ENCODE data around the gene MIA2. TPM values are rescaled to one million over a fixed set of nuclear protein-coding genes. Genes with fewer than 3 reads are reported as not detected.

MIA2 gene, protein sequence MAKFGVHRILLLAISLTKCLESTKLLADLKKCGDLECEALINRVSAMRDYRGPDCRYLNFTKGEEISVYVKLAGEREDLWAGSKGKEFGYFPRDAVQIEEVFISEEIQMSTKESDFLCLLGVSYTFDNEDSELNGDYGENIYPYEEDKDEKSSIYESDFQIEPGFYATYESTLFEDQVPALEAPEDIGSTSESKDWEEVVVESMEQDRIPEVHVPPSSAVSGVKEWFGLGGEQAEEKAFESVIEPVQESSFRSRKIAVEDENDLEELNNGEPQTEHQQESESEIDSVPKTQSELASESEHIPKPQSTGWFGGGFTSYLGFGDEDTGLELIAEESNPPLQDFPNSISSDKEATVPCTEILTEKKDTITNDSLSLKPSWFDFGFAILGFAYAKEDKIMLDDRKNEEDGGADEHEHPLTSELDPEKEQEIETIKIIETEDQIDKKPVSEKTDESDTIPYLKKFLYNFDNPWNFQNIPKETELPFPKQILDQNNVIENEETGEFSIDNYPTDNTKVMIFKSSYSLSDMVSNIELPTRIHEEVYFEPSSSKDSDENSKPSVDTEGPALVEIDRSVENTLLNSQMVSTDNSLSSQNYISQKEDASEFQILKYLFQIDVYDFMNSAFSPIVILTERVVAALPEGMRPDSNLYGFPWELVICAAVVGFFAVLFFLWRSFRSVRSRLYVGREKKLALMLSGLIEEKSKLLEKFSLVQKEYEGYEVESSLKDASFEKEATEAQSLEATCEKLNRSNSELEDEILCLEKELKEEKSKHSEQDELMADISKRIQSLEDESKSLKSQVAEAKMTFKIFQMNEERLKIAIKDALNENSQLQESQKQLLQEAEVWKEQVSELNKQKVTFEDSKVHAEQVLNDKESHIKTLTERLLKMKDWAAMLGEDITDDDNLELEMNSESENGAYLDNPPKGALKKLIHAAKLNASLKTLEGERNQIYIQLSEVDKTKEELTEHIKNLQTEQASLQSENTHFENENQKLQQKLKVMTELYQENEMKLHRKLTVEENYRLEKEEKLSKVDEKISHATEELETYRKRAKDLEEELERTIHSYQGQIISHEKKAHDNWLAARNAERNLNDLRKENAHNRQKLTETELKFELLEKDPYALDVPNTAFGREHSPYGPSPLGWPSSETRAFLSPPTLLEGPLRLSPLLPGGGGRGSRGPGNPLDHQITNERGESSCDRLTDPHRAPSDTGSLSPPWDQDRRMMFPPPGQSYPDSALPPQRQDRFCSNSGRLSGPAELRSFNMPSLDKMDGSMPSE (N-terminal part only)
- total RNA-seq, result 10 to 100 TPM; 58.7 to 90.8 (median 73.6) TPM
- long read RNA-seq, partial matches to known transcripts, result 9 of 15 reads
- long read RNA-seq, other reads (novel, unspliced or antisense), result 6 of 15 reads

- Histone ChIP-seq H3K36me3 (no peaks in the 10 kb centered on the region), H3K9me3 (no peaks in the 10 kb centered on the region), H3K4me3 (peak within 1 kb of the TSS; percentile 21 to 58 (median 52)), H3K27me3 (no peaks in the 10 kb centered on the region), H3K27ac (peak within 1 kb of the TSS; percentile 52 to 80 (median 80)), H3K4me1 (peaks cover 0 to 30% (median 9%) of the 10 kb centered on the region in 4 donors)
- intact Hi-C loops (cut with DNase I), result no loop called here
- no peak for TF ChIP-seq CTCF (IDR thresholded peaks at IDR 0.05)
- TF ChIP-seq POLR2A (IDR thresholded peaks at IDR 0.05), result no peak
- DNase-seq, result no peak
- 23% methylated on average over 7 of the region's 7 CpGs for WGBS (ENCODE audit: insufficient coverage, low coverage, low lambda C conversion rate, missing lambda C conversion rate)
- ATAC-seq, result peak; percentile 74 to 84 (median 80)
Measured at GRCh38 chr14:39233680-39234326, at the start of gene MIA2. TSS of gene MIA2 (plus strand) at chr14:39233915. CDS start at chr14:39234115, 200 bp downstream.

DNA sequence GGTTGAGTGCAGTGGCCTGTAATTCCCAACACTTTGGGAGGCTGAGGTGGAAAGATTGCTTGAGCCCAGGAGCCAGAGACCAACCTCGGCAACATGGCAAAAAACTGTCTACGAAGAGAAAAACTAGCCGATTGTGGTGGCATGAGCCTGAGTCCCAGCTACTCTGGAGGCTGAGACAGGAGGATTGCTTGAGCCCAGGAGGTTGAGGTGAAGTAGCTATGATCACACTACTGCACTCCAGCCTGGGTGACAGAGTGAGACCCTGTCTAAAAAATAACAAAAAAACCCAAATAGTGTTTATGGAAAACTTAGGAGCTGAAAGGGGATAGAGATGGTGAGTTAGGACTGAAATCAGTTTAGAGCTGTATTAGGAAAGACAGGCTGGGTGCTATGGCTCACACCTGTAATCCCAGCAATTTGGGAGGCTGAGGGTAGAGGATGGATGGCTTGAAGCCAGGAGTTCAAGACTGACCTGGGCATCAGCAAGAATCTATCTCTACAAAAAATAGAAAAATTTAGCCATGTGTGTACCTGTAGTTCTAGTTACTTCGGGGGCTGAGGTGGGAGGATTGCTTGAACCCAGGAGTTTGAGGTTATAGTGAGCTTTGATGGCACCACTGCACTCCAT lies 49.0 kb upstream of the MIA2 start:
- peaks cover 11 to 49% (median 30%) of the 10 kb centered on the region in 4 donors for H3K36me3 ChIP-seq
- no peak overlapping the region for H3K27ac ChIP-seq
- 100% methylated on average over 4 of the region's 4 CpGs for WGBS (ENCODE audit: insufficient coverage, low coverage, low lambda C conversion rate, missing lambda C conversion rate)
- no peaks in the 10 kb centered on the region for H3K9me3 ChIP-seq
- ATAC-seq, result no peak
- H3K27me3 ChIP-seq, result no peaks in the 10 kb centered on the region
- DNase-seq, result no peak
- intact Hi-C loops (cut with DNase I), result no loop called here
- TF ChIP-seq POLR2A (IDR thresholded peaks at IDR 0.05), result no peak
- no peak for TF ChIP-seq CTCF (IDR thresholded peaks at IDR 0.05)
- no peak overlapping the region for H3K4me3 ChIP-seq
- no peaks in the 10 kb centered on the region for H3K4me1 ChIP-seq

DNA sequence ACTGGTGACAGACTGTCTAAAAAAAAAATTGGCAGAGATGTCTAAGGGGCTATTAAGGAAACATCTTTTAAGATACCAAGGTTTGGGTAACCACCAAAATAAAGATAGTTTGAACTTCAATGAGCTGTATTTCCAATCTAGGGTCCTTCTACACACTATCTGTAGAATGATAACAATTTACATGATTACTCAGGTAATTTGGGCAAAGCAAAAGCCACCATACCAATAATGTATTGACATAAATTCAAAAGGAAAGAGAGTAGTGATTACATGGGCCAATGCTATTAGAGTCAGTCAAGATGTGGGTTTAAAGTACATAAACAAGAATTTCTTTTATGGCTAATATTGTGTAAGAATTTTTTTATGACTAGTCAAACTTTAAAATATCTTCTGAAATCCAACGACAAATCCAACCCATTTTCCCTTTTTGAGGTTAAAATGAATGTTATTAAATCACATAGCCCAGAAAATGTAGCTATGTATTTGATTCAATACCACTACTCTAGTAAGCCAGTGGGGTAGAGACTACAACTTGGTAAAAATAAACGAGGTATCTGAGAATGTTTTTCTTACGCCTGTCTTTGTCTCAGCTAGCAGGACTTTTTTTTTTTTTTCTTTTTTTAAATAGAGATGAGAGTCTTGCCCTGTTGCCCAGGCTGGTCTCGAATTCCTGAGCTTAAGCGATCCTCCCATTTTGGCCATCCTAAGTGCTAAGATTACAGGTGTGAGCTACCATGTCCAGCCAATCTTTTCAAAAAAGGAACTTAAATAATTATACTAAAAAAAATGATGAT lies 48.3 kb upstream of the MIA2 start:
- H3K27me3 ChIP-seq, result no peaks in the 10 kb centered on the region

More for the DNA sequence above, 48.3 kb upstream of the MIA2 start:
- WGBS (ENCODE audit: insufficient coverage, low coverage, low lambda C conversion rate, missing lambda C conversion rate), result 91% methylated on average over 5 of the region's 5 CpGs
- intact Hi-C loops (cut with DNase I), result no loop called here
- no peak for TF ChIP-seq POLR2A (IDR thresholded peaks at IDR 0.05)
- TF ChIP-seq CTCF (IDR thresholded peaks at IDR 0.05), result no peak
- DNase-seq (no peak), ATAC-seq (no peak)
- H3K36me3 ChIP-seq, result peaks cover 11 to 42% (median 25%) of the 10 kb centered on the region in 4 donors
- H3K4me3 ChIP-seq, result no peak overlapping the region
- H3K4me1 ChIP-seq, result no peaks in the 10 kb centered on the region
- H3K9me3 ChIP-seq, result no peaks in the 10 kb centered on the region
- no peak overlapping the region for H3K27ac ChIP-seq

Measured in right lobe of liver (tissue), 6 donors.